ENCODE data around the gene RAB40B. TPM values are rescaled to one million over a fixed set of nuclear protein-coding genes. Genes with fewer than 3 reads are reported as not detected.

RAB40B gene
- total RNA-seq, 1 experiment from 2014 or later = 22.1 TPM

- Histone ChIP-seq H3K9ac (ENCODE audit: low read length) (no peak overlapping the region), H4K20me1 (ENCODE audit: insufficient read depth) (peaks cover 29% of the 10 kb centered on the region), H3K79me2 (ENCODE audit: insufficient read depth, low read length) (peaks cover 99% of the 10 kb centered on the region), H3K9me2 (ENCODE audit: insufficient read depth) (no peaks in the 10 kb centered on the region), H2AFZ (ENCODE audit: low read depth, low read length, poor library complexity, severe bottlenecking) (no peak overlapping the region), H3K9me3 (ENCODE audit: control insufficient read depth in 1 of 2, insufficient read depth in 1 of 2, low read depth in 1 of 2, low read length in 2 of 2) (no peaks in the 10 kb centered on the region), H3K4me2 (ENCODE audit: low read length) (no peak overlapping the region), H3K27me3 (ENCODE audit: insufficient read depth, low read length) (no peaks in the 10 kb centered on the region), H3K4me3 (replicated peaks in 1 of 2; ENCODE audit: low read depth in 1 of 2, low read length in 2 of 2) (no peak overlapping the region), H3K36me3 (ENCODE audit: control insufficient read depth in 1 of 2, insufficient read depth in 2 of 2, low read length in 2 of 2) (peaks cover 41 to 73% of the 10 kb centered on the region in 2 experiments), H3K4me1 (ENCODE audit: control insufficient read depth in 1 of 2, insufficient read depth in 2 of 2, low read length in 2 of 2) (peaks cover 5 to 10% of the 10 kb centered on the region in 2 experiments; a peak in 2 of 4 replicates), H3K27ac (ENCODE audit: low read depth, low read length) (no peak overlapping the region)
- TF ChIP-seq YY1 (IDR thresholded peaks at IDR 0.05; ENCODE audit: extremely low read depth, insufficient replicate concordance, low read depth, low read length) = no peak
- no peak for TF ChIP-seq CBX3 (IDR thresholded peaks at IDR 0.05; ENCODE audit: low read depth)
- no peak for TF ChIP-seq CEBPB (IDR thresholded peaks at IDR 0.05; ENCODE audit: low read depth)
- no peak for TF ChIP-seq ATF3 (IDR thresholded peaks at IDR 0.05)
- no peak for TF ChIP-seq EZH2phosphoT487 (IDR thresholded peaks at IDR 0.05; ENCODE audit: borderline replicate concordance)
- no peak for TF ChIP-seq EGR1 (IDR thresholded peaks at IDR 0.05; ENCODE audit: low read depth)
- TF ChIP-seq RAD21 (IDR thresholded peaks at IDR 0.05; ENCODE audit: low read depth) = no peak
- no peak for TF ChIP-seq POLR2A (IDR thresholded peaks at IDR 0.05; ENCODE audit: borderline replicate concordance, extremely low read depth, insufficient read depth, insufficient read length)
- TF ChIP-seq ZFX (IDR thresholded peaks at IDR 0.05) = no peak
- no peak for TF ChIP-seq SP1 (IDR thresholded peaks at IDR 0.05; ENCODE audit: low read depth)
- no peak for TF ChIP-seq POLR2AphosphoS5 (IDR thresholded peaks at IDR 0.05; ENCODE audit: low read depth, low read length)
- TF ChIP-seq REST (IDR thresholded peaks at IDR 0.05; ENCODE audit: low read depth) = no peak
- TF ChIP-seq ELF1 (IDR thresholded peaks at IDR 0.05; ENCODE audit: borderline replicate concordance, low read depth) = no peak
- no peak for TF ChIP-seq JUND (IDR thresholded peaks at IDR 0.05)
- no peak for TF ChIP-seq FOSL1 (IDR thresholded peaks at IDR 0.05; ENCODE audit: low read depth)
- DNase-seq (ENCODE audit: low read depth, low spot score) = no peak
- ATAC-seq = no peak
- BruUV-seq (replicated peaks) = no TSS peak
- ChIA-PET RAD21 (ENCODE audit: low non-redundant PET in 1 of 2, low total read pairs in 2 of 2, uncharacterized antibody in 2 of 2, unreplicated experiment in 2 of 2) (no interaction called here), CTCF (no interaction called here), POLR2A (no interaction called here)
- intact Hi-C loops (cut with micrococcal nuclease) = no loop called here
These were observed 60.2 kb downstream of the RAB40B start for GRCh38 chr17:82638183-82638773.
